ENCODE data around the gene NFASC.
A peak's percentile ranks its signal among the peaks of the same experiment; 100 is the strongest.

Gene NFASC

GRCh38 chr1:204867666-204868339 lies 2.9 kb upstream of the NFASC start:
- Histone ChIP-seq H3K4me3 (ENCODE audit: low read depth, low read length) (no peak overlapping the region), H3K36me3 (ENCODE audit: control insufficient read depth in 2 of 2, insufficient read depth in 1 of 2, low read length in 2 of 2) (no peaks in the 10 kb centered on the region), H3K4me1 (ENCODE audit: control insufficient read depth, insufficient read depth, low read length) (no peaks in the 10 kb centered on the region), H3K9me3 (ENCODE audit: control insufficient read depth, insufficient read depth, low read depth, low read length) (no peaks in the 10 kb centered on the region), H3K27ac (ENCODE audit: extremely low read depth, low read depth, low read length) (no peak overlapping the region)
- ChIA-PET POLR2A (no interaction called here), CTCF (interaction anchor here (0.6 to 4.5 kb wide), 2 partner anchors 44 to 61 kb away, joined by 3 to 19 read pairs; no protein-coding TSS in a partner anchor)
- TF ChIP-seq MZF1 (tag by site-specific recombination; IDR thresholded peaks at IDR 0.05; ENCODE audit: borderline replicate concordance) (no peak), ZNF37A (tag by site-specific recombination; IDR thresholded peaks at IDR 0.05) (no peak), ZNF404 (tag by site-specific recombination; IDR thresholded peaks at IDR 0.05) (no peak), ZNF529 (tag by site-specific recombination; IDR thresholded peaks at IDR 0.05; ENCODE audit: insufficient replicate concordance) (no peak), SALL2 (tag by site-specific recombination; IDR thresholded peaks at IDR 0.05; ENCODE audit: borderline replicate concordance) (no peak), ZNF510 (tag by site-specific recombination; IDR thresholded peaks at IDR 0.05; ENCODE audit: insufficient replicate concordance) (no peak), ZBTB7A (tag by site-specific recombination; IDR thresholded peaks at IDR 0.05; ENCODE audit: low read depth) (no peak), ZNF366 (tag by site-specific recombination; conservative IDR thresholded peaks at IDR 0.05) (no peak), ZNF202 (tag by site-specific recombination; IDR thresholded peaks at IDR 0.05; ENCODE audit: borderline replicate concordance) (no peak), ZNF521 (tag by site-specific recombination; IDR thresholded peaks at IDR 0.05) (no peak), ZNF426 (tag by site-specific recombination; IDR thresholded peaks at IDR 0.05) (no peak), ZNF266 (tag by site-specific recombination; IDR thresholded peaks at IDR 0.05; ENCODE audit: low read depth) (no peak), BCL11B (tag by site-specific recombination; IDR thresholded peaks at IDR 0.05; ENCODE audit: low read depth) (no peak), GFI1B (tag by site-specific recombination; IDR thresholded peaks at IDR 0.05) (no peak), KLF9 (tag by site-specific recombination; IDR thresholded peaks at IDR 0.05; ENCODE audit: low read depth) (no peak), ZNF132 (tag by site-specific recombination; IDR thresholded peaks at IDR 0.05; ENCODE audit: borderline replicate concordance) (no peak), GLIS2 (tag by site-specific recombination; IDR thresholded peaks at IDR 0.05) (no peak)

DNA sequence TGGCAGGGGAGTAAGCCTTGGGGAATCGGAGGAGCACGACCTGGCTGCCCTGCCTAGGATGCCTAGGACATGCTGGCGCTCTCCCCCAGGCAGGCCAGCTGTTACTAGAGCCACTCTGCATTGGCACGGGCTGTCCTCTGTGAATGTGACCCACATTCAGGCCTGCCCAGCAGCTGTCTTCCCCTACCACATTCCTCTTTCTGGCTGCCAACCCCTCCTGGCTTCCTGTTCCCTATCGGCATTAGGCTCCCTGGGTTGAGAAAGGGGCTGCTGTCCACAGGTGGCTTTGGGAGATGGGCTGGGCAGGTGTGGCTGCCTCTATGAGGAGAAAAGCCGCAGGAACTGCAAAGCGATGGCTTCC lies 2.3 kb upstream of the NFASC start:
- Histone ChIP-seq H3K27ac (ENCODE audit: extremely low read depth, low read depth, low read length) (no peak overlapping the region), H3K4me3 (ENCODE audit: low read depth, low read length) (no peak overlapping the region), H3K4me1 (ENCODE audit: control insufficient read depth, insufficient read depth, low read length) (no peaks in the 10 kb centered on the region), H3K36me3 (ENCODE audit: control insufficient read depth in 2 of 2, insufficient read depth in 1 of 2, low read length in 2 of 2) (no peaks in the 10 kb centered on the region), H3K9me3 (ENCODE audit: control insufficient read depth, insufficient read depth, low read depth, low read length) (no peaks in the 10 kb centered on the region)
- POLR2A ChIA-PET: no interaction called here
- CTCF ChIA-PET: interaction anchor here (0.6 to 4.5 kb wide), 3 partner anchors 43 to 73 kb away, joined by 3 to 19 read pairs (median 3); no protein-coding TSS in a partner anchor
- TF ChIP-seq ZNF830 (tag by site-specific recombination; IDR thresholded peaks at IDR 0.05; ENCODE audit: low read depth) (no peak), ZNF571 (tag by site-specific recombination; IDR thresholded peaks at IDR 0.05) (no peak), WT1 (tag by site-specific recombination; IDR thresholded peaks at IDR 0.05) (no peak)
- TF ChIP-seq, protein P1, sequence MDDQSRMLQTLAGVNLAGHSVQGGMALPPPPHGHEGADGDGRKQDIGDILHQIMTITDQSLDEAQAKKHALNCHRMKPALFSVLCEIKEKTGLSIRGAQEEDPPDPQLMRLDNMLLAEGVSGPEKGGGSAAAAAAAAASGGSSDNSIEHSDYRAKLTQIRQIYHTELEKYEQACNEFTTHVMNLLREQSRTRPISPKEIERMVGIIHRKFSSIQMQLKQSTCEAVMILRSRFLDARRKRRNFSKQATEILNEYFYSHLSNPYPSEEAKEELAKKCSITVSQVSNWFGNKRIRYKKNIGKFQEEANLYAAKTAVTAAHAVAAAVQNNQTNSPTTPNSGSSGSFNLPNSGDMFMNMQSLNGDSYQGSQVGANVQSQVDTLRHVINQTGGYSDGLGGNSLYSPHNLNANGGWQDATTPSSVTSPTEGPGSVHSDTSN (CRISPR knock-in tag; IDR thresholded peaks at IDR 0.05): no peak

DNA sequence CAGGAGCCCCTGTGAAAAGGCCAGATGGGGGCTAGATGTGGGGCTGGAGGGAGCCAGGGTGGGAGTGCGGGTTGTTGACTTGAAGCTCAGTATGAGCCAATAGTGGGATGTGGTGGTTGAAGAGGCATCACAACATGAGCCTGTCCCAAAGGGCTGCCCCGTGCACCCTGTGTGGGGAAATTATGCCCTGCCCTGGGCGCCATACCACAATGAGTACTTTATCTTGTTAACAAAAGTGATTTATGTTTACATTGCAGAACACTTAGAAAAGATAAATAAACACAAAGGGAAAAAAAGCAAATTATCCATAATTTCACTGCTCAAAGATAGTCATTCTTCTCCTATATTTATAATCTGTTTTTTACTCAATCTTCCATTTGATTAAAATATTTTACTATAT lies 1.6 kb upstream of the NFASC start:
- TF ChIP-seq ZIC2 (tag by site-specific recombination; IDR thresholded peaks at IDR 0.05): peak; percentile 22; the same call in 1 of the 2 replicates
- peak; percentile 69; the same call in 1 of the 2 replicates for TF ChIP-seq ZBTB20 (tag by site-specific recombination; IDR thresholded peaks at IDR 0.05)
- no peak for TF ChIP-seq ZNF843 (tag by site-specific recombination; IDR thresholded peaks at IDR 0.05)
- TF ChIP-seq ZNF585B (tag by site-specific recombination; IDR thresholded peaks at IDR 0.05): no peak
- POLR2A ChIA-PET: no interaction called here

More for the DNA sequence above, 1.6 kb upstream of the NFASC start:
- Histone ChIP-seq H3K36me3 (ENCODE audit: control insufficient read depth in 2 of 2, insufficient read depth in 1 of 2, low read length in 2 of 2) (no peaks in the 10 kb centered on the region), H3K4me3 (ENCODE audit: low read depth, low read length) (no peak overlapping the region), H3K9me3 (ENCODE audit: control insufficient read depth, insufficient read depth, low read depth, low read length) (no peaks in the 10 kb centered on the region), H3K4me1 (ENCODE audit: control insufficient read depth, insufficient read depth, low read length) (no peaks in the 10 kb centered on the region), H3K27ac (ENCODE audit: extremely low read depth, low read depth, low read length) (no peak overlapping the region)
- CTCF ChIA-PET: interaction anchor here (1.1 to 4.5 kb wide), 2 partner anchors 63 to 72 kb away, joined by 3 to 19 read pairs; no protein-coding TSS in a partner anchor
